Colon (tissue), 2 donors: ENCODE results near the gene GPR183.

ENCODE experiments used
- FAIRE-seq: peaks from 2 replicates; lab custom pipeline; 2012; peaks lifted over from hg19 to GRCh38; lab: Jason Lieb, UNC
- donor health status: control.
- donor health status: control.

GPR183 gene

DNA sequence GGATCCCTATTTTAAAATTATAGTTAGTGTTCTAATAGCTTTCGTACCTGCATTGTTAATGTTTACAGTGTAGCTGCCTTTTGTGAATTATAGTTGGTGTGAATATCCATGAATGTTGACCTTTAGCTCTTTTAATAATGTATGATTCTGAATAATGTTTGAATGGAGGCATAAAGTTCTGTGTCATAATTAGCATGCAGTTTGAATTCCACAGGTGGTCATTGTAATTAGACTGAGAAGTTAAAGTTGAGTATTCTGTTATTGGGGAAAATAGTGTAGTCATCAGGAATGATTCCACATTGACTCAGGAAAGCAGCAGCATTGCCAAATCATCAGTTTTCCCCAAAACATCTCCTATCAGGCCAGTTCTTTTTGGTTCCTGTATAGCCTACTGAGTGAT lies 61.1 kb downstream of the GPR183 start:
- FAIRE-seq = no peak
